ENCODE results near the gene CGRRF1.

DNA sequence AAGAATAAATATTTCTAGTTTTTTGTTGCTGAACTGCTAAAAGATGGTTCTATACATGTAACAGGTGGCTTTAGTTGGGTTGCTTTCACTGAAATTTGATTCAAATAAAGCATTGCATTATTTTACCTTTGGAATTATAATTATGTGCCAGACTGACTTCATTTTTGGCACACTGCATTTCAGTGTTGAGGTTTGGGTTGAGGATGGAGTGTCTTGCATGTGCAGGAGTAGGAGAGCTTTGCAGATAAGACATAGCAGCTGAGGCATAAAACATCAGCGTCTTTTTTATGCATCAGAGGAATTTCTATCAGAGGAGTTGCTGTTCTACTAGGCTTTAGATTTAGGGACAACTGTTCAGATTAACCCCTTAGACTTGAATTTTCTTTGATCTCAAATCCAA is 74.4 kb downstream of the CGRRF1 start:
- TF ChIP-seq POLR2A (IDR thresholded peaks at IDR 0.05; ENCODE audit: low read depth, low read length) (no peak), POLR2AphosphoS5 (IDR thresholded peaks at IDR 0.05; ENCODE audit: low read depth, low read length) (no peak)

Data from GM12892 (cell line).